ENCODE results near the gene DNMT3A.

The DNMT3A gene

DNA sequence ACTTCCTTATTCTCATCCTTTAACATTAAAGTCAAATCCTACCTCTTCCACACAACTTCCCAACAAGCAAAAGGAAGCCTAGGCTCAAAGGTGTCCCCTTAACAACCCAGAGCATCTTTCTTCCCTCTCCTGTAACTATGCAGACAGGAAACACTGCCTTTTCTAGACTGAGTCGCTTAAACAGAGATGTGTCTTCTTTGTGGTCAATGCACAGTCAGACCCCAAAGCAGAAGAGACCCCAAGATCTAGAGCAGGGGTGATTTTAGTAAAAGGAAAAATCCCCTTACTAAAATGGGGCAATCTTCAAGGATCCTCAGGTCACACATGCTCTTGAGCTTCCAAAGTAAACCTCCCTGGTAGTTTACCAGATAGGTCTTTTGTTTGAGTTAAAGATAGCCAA is 86.8 kb downstream of the DNMT3A start:
- no peaks in the 10 kb centered on the region for H3K9me3 Mint-ChIP-seq
- peaks cover 30% of the 10 kb centered on the region for H3K36me3 Mint-ChIP-seq (ENCODE audit: low read depth)
- H3K27me3 Mint-ChIP-seq = no peaks in the 10 kb centered on the region
- ATAC-seq (no peak), DNase-seq (no peak)
- H3K4me3 Mint-ChIP-seq = no peak overlapping the region
- peaks cover 34% of the 10 kb centered on the region for H3K4me1 Mint-ChIP-seq
- peak overlapping the region; percentile 10 for H3K27ac Mint-ChIP-seq

DNA sequence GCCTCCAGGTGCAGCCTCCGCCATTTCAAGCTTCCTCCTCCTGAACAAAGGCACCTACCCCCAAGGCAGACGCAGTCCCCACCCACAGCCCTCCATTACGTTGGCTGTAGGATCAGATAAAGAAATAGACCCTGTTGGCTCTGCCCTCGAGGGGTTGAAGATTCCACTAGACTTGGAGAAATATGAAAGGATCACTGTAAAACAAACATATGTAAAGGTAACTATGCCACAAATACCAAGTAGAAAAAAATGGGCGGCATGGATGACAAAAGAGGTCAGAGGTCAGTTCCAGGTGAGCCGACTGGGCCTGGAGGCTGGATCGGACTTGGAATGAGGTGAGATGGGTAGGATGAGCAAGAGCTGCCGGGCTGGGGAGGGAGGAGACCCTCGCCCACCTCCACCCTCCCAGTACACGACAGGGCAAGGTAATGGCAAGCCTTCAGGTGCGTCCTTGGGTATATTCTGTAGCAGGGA is 88.5 kb downstream of the DNMT3A start:
- ATAC-seq = no peak

DNA sequence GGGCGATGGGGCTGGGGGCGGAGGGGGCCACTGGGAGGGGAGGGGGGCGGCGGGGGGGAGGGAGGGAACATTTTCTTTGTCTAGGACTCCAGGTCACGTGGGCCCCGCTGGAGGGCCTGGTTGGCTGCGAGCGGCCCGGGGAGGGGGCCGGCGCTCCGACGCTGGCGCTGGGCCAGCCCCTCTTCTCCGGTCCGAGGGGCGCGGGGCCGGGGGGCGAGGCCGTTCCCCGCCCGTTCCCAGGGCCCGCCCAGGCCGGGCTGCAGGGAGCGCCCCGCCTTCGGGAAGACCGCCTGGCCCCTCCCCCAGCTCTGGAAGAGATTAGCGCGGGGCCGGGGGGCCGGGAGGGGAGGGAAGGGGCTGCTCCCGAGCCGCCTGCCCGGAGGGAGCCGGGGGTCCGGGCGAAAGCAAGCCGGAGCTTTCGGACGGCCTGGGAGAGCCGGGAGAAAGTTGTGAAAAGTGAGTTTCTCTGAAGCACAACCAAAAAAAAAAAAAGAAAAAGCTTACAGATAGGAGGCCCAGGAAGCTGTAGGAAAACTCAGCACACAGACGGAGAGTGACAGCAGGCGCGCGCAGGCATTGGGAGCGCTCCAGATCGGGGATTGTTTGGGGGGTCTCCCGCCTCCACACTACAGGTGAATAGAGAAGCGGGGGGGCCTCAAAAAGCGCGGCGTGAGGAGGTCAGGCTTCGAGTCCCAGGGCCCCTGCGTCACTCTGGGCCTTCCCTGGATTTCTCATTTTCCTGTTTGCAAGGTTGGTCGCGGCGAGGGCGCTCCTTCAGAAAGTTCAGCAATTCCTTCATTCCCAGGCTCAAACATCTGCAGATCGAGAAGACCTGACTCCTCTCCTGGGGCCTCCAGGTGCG is 89.2 kb downstream of the DNMT3A start:
- Mint-ChIP-seq H3K27ac (peak overlapping the region; percentile 60), H3K9me3 (no peaks in the 10 kb centered on the region), H3K4me1 (peaks cover 35% of the 10 kb centered on the region), H3K27me3 (no peaks in the 10 kb centered on the region), H3K4me3 (peak overlapping the region; percentile 83), H3K36me3 (ENCODE audit: low read depth) (peaks cover 38% of the 10 kb centered on the region)
- peak; percentile 44 for ATAC-seq
- peak; percentile 57 for DNase-seq

More for the DNA sequence above, 88.5 kb downstream of the DNMT3A start:
- Mint-ChIP-seq H3K4me1 (peaks cover 35% of the 10 kb centered on the region), H3K9me3 (no peaks in the 10 kb centered on the region), H3K27me3 (no peaks in the 10 kb centered on the region), H3K27ac (peak overlapping the region; percentile 60), H3K36me3 (ENCODE audit: low read depth) (peaks cover 40% of the 10 kb centered on the region), H3K4me3 (peak overlapping the region; percentile 51)
- no peak for DNase-seq

DNA sequence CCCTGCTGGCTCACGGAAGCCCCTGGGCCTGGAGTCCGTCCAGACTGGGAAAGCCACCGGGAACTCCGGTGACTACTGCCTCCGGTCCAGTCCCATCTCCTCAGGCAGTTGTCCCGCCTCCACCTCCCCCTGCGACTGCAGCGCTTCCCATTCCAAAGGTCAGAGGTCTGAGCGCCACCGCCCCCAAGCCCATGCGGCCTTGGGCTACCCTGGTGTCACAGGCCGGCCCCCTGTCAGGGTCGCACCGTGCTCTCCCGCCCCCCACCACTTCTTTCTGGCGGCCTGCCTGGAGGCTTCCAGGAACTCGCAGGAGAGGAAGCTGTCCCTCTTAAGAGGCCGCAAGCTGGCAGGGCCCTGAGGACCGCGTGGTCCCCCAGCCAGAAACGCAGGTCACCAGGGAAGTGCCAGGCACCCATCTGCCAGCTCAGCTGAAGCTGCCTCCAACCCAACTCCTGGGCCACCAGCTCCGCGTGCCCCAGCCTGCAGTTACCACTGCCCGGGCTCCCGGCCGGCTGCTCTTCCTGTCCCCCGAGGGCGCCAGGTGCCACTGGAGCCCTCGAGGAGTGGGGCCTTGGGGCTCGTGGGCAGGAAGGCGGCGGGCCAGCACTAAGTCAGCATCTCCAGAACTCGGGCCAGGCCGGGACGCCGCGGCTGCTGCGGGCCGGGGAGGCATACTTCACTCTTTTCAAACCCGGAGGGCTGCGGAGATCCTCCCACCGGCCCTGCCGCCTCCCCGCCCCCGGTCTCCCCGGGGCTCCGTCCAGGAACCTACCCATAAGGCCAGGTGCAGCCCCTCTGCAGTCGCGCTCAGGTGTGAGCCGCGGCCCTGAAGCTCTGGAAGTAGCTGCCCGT is 90.1 kb downstream of the DNMT3A start:
- peak overlapping the region; percentile 83 for H3K4me3 Mint-ChIP-seq
- DNase-seq (peak; percentile 55), ATAC-seq (peak; percentile 51)
- no peaks in the 10 kb centered on the region for H3K27me3 Mint-ChIP-seq
- peaks cover 35% of the 10 kb centered on the region for H3K4me1 Mint-ChIP-seq
- peak overlapping the region; percentile 91 for H3K27ac Mint-ChIP-seq
- H3K36me3 Mint-ChIP-seq (ENCODE audit: low read depth) = peaks cover 41% of the 10 kb centered on the region
- no peaks in the 10 kb centered on the region for H3K9me3 Mint-ChIP-seq

DNA sequence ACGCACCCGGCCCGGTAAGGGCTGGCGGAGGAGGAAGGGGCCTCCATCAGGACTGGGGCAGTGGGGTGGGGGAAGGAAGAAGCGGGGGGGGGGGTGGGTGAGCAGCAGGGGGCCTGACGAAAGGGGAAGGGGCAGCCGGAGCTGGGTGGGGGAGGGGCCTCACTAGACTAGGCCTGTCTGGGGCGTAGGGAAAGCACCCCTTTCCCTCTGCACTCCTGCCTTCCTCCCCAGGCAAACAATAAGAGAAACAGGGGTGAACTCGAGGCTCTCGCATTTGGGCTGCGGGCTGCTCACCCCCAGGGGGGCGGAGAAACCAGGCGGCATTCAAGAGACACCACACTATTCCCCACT is 90.7 kb downstream of the DNMT3A start:
- Mint-ChIP-seq H3K27ac (peak overlapping the region; percentile 91), H3K9me3 (no peaks in the 10 kb centered on the region), H3K4me1 (peaks cover 33% of the 10 kb centered on the region), H3K36me3 (ENCODE audit: low read depth) (peaks cover 43% of the 10 kb centered on the region), H3K27me3 (no peaks in the 10 kb centered on the region), H3K4me3 (peak overlapping the region; percentile 83)
- ATAC-seq = peak; percentile 30
- peak; percentile 40 for DNase-seq

DNA sequence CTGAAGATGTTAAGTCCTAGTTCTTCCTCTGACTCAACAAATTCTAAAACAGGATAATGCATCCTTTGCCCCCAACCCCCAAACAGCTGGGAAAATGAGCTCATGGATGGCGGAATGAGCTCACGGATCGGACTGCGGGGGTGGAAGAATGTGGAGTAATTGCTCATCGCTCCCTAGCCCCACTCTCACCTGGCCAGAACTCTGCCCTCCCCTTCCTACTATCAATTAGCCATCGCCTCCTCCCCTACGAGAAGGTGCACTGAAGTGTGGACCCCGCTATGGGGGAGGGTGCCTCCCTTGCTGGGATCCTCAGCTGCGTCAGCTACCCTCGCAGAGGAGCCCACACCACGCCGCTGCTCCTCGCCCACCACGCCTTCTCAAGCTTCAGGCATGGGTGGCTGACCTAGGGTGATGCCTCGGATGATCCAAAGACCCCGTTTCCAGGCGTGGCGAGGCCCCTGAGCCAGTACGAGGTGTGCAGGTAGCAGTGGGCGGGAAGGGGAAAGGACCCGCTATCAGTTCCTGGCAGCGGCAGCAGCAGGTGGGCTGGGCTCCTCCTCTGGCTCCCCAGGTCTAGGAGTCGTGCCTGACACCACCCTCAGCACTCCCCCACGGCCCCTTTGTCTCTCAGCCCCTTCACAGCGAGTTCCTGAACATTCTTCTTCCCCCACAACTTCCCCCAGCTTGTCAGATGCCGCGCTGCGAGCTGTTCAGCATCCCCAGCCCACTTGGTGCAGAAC is 91.2 kb downstream of the DNMT3A start:
- Mint-ChIP-seq H3K27ac (peak overlapping the region; percentile 91), H3K4me3 (peak overlapping the region; percentile 83), H3K9me3 (no peaks in the 10 kb centered on the region), H3K4me1 (peaks cover 29% of the 10 kb centered on the region), H3K36me3 (ENCODE audit: low read depth) (peaks cover 44% of the 10 kb centered on the region), H3K27me3 (no peaks in the 10 kb centered on the region)
- peak; percentile 34 for DNase-seq
- peak; percentile 30 for ATAC-seq

DNA sequence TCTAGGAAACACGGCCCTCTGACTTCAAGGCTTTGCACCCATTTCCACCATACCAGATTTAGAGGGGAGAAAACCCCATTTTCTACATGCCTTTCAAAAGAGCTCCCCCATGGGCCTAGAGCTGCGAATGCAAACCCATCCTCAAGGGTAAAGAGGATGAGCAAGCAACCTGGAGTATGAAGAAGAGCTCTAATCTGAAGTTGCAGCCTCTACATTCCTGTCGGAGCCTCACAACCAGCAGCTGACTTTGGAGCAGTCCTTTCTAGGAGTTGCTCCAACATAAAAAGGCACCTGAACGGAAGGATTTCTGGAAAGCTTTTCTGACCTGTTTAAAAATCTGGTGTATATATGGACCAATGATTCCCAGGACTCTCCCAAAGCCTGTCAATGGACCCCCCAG is 91.9 kb downstream of the DNMT3A start:
- H3K4me1 Mint-ChIP-seq = peaks cover 29% of the 10 kb centered on the region
- H3K27me3 Mint-ChIP-seq = no peaks in the 10 kb centered on the region
- no peak for ATAC-seq
- peaks cover 44% of the 10 kb centered on the region for H3K36me3 Mint-ChIP-seq (ENCODE audit: low read depth)
- no peak for DNase-seq
- H3K9me3 Mint-ChIP-seq = no peaks in the 10 kb centered on the region
- peak overlapping the region; percentile 91 for H3K27ac Mint-ChIP-seq
- H3K4me3 Mint-ChIP-seq = peak overlapping the region; percentile 83

DNA sequence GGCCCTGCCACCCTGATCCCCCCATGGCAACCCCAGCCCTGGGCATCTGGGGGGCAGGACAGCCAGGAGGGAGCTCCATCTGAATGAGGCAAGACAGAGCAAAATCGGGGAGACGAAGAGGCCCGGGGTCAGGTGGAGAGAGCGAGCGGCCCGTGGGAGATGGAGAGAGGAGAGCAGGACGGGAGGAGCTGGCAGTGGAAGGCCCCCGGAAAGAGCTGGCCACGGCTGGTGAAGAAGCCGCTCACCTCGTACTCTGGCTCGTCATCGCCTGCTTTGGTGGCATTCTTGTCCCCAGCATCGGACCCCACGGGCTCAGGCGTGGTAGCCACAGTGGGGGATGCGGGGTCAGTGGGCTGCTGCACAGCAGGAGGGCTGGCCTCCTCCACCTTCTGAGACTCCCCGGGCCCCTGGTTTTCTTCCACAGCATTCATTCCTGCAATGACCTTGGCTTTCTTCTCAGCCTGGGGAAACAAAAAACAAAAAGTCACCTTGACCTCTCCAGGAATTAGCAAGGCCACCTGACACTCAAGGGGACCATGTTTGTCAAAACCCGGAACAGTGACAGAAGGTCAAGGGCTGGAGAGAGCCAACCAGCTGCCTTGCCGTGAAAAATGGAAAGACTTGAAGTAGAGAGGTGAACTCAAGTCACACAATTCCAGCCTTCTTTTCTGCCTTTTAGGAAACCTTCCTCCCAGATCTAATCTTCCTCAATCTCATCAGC is 93.8 kb downstream of the DNMT3A start:
- no peaks in the 10 kb centered on the region for H3K9me3 Mint-ChIP-seq
- no peak overlapping the region for H3K4me3 Mint-ChIP-seq
- peaks cover 28% of the 10 kb centered on the region for H3K36me3 Mint-ChIP-seq (ENCODE audit: low read depth)
- H3K27me3 Mint-ChIP-seq = no peaks in the 10 kb centered on the region
- DNase-seq (no peak), ATAC-seq (no peak)
- no peak overlapping the region for H3K27ac Mint-ChIP-seq
- H3K4me1 Mint-ChIP-seq = peaks cover 24% of the 10 kb centered on the region

DNA sequence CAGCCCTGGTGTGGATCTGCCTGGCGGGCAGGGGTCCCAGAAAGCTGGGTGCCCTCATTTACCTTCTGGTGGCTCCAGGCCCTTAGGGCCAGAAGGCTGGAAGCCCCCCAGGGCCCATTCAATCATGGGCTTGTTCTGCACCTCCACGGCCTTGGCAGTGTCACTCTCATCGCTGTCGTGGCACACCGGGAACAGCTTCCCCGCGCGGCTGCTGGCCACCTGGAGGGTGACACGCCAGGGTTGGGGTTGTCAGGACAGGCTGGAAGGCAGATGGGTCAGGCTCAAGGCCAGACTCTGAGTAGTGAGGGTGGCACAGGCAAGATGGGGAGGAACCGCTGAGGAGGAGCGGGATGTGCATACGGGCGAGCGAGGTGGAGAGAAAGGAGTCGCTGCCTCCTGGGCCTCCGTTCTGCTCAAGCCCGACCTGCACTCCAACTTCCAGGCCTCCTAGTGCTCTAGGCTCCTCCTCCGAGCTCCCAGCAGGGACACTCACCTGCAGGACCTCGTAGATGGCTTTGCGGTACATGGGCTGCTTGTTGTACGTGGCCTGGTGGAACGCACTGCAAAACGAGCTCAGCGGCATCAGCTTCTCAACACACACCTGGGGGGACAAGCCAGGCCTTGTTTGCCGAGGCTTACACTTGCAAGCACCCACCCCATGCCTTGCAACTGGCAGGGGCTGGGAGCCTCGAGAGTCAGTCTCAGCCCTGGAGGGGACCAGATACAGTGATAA is 95.0 kb downstream of the DNMT3A start:
- DNase-seq (no peak), ATAC-seq (no peak)
- Mint-ChIP-seq H3K27ac (no peak overlapping the region), H3K36me3 (ENCODE audit: low read depth) (peaks cover 36% of the 10 kb centered on the region), H3K9me3 (no peaks in the 10 kb centered on the region), H3K27me3 (no peaks in the 10 kb centered on the region), H3K4me3 (no peak overlapping the region), H3K4me1 (peaks cover 19% of the 10 kb centered on the region)

DNA sequence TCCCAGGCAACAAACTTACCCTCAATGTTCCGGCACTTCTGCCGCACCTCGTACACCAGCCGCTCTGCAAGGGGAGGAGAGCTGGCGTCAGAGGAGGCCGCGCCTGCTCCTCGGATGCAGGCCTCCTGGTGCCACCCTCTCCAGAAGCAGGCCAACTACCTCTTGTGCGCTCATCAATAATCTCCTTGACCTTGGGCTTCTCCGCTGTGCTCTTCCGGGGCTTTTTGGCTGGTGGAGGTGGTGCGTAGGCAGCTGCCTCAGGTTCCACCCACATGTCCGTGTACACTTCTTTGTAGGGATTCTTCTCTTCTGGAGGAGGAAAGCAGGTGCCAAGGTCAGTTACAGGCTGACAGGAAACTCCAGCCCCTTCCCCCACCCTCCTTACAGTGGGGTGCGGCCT is 95.7 kb downstream of the DNMT3A start:
- DNase-seq (no peak), ATAC-seq (no peak)
- H3K36me3 Mint-ChIP-seq (ENCODE audit: low read depth) = peaks cover 41% of the 10 kb centered on the region
- no peak overlapping the region for H3K4me3 Mint-ChIP-seq
- H3K27ac Mint-ChIP-seq = no peak overlapping the region
- H3K4me1 Mint-ChIP-seq = peaks cover 14% of the 10 kb centered on the region
- no peaks in the 10 kb centered on the region for H3K27me3 Mint-ChIP-seq
- no peaks in the 10 kb centered on the region for H3K9me3 Mint-ChIP-seq

DNA sequence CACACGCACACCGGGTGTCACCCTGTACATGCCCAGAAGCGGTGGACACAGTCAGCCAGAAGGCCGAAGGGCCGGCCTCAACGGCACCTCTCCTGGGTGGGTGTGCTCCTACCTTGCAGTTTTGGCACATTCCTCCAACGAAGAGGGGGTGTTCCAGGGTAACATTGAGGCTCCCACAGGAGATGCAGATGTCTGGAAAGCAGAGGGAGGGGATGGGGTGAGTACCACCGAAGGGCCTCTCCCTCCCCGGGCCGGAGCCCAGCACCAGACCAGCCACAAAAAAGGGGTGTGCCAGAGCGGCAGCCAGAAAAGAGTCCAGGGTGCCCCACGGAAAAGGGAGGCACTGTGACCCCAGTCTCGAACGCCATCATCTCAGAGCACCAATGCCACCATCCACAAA is 96.6 kb downstream of the DNMT3A start:
- DNase-seq = no peak
- no peak for ATAC-seq
- Mint-ChIP-seq H3K4me3 (no peak overlapping the region), H3K4me1 (peaks cover 8% of the 10 kb centered on the region), H3K27ac (no peak overlapping the region), H3K27me3 (no peaks in the 10 kb centered on the region), H3K9me3 (no peaks in the 10 kb centered on the region), H3K36me3 (ENCODE audit: low read depth) (peaks cover 47% of the 10 kb centered on the region)

DNA sequence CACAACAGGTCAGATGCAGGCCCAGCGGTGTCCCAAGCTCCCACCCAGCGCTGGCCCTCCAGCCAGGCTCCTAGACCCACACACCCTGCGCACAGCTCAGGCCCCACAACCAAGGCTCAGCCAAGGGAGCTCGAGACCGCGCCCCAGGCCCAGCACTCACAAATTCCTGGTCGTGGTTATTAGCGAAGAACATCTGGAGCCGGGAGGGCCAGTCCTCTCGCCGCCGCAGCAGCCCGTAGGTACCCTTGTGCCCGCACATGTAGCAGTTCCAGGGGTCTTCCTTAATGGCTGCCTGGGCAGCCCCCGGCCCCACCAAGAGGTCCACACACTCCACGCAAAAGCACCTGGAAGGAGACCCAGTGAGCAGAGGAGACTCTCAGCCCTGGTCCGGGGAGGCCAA is 97.7 kb downstream of the DNMT3A start:
- H3K27me3 Mint-ChIP-seq = no peaks in the 10 kb centered on the region
- DNase-seq (no peak), ATAC-seq (no peak)
- H3K9me3 Mint-ChIP-seq = no peaks in the 10 kb centered on the region
- H3K27ac Mint-ChIP-seq = no peak overlapping the region
- H3K4me3 Mint-ChIP-seq = no peak overlapping the region
- no peaks in the 10 kb centered on the region for H3K4me1 Mint-ChIP-seq
- H3K36me3 Mint-ChIP-seq (ENCODE audit: low read depth) = peaks cover 46% of the 10 kb centered on the region

DNA sequence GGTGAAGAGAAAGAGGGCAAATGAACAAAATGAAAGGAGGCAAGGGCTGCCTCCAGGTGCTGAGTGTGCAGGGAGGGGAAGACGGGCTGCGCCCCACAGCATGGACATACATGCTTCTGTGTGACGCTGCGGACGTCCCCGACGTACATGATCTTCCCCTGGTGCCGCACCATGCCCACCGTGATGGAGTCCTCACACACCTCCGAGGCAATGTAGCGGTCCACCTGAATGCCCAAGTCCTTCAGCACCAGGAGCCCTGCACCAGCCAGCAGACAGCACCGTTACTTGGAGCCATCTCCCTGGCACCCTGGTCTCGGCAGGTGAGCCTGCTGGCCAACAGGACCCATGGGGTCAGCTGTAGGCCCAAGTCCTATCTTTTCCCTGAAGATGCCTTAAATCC is 100.3 kb downstream of the DNMT3A start:
- Mint-ChIP-seq H3K27me3 (no peaks in the 10 kb centered on the region), H3K4me3 (no peak overlapping the region), H3K36me3 (ENCODE audit: low read depth) (peaks cover 53% of the 10 kb centered on the region), H3K4me1 (peaks cover 2% of the 10 kb centered on the region), H3K27ac (no peak overlapping the region), H3K9me3 (no peaks in the 10 kb centered on the region)
- no peak for DNase-seq
- ATAC-seq = no peak
